Inflammatory macrophage treated with lipopolysaccharide for 1 hour (primary cell): ENCODE data around the gene SLC16A13.
A peak's percentile ranks its signal among the peaks of the same experiment; 100 is the strongest.
"Not testable (repeated sequence)": the region's sequence is repeated elsewhere in the genome, so short reads cannot be mapped to it uniquely, and the experiment has no call there.

Experiments
- DNase-seq, 2 donors: peaks; one replicate each; pipeline ENCODE4 v3.0.0-alpha.2; 2020 to 2022

SLC16A13 gene

DNA sequence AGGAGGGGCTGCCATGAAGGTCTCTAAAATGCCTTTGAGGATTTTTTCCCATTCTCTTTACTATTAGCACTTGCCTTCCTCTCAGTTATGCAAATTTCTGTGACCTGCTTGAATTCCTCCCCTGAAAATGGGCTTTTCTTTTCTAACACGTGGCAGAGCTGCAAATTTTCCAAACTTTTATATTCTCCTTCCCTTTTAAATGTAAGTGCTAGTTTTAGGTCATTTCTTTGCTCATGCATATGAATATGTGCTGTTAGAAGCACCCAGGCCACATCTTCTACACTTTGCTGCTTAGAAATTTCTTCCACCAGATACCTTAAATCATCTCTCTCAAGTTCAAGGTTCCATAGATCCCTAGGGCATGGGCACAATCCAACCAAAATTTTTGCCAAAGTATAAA lies 32.5 kb downstream of the SLC16A13 start:
- no peak for DNase-seq

DNA sequence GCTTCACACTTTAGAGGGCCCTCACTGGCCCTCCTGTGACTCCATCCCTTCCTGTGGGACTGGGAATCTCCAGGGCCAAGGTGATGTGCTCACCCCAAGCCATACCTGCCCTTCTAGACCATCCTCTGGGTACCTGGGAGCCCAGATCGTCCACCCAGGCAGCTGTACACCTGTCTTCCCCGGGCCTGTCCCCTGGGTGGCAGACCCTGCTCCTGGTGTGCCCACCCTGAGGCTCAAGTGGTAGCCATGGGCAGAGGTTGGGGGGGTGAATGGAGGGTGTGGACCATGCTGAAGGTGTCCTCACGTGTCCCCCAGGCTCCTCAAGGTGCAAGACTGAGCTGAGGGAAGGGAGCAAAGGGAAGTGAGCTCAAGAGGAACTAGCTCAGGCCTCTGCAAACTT lies 34.9 kb downstream of the SLC16A13 start:
- no peak for DNase-seq

- DNase-seq, result no peak
Observed at GRCh38 chr17:7072406-7072805, 36.6 kb downstream of the SLC16A13 start.

DNA sequence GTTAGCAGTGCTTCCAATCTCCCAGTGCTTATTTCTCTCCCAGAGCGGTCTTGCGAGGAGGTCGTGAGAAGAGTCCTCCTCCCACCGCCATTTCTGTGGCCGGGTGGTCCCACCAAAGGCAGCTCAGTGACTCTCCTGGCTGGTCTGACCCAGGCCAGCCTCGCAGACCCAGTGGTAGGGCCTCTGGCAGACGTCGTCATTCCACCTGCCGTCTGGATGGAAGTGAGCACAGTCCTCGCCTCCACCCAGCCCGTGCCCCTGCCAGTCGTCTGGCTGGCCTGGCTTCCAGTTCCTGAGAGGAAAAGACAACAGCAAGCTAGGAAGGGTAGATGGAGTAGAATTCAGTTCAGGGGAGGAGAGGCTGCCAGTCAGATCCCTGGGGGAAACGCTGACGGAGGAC lies 39.1 kb downstream of the SLC16A13 start:
- DNase-seq, result no peak

GRCh38 chr17:7077911-7078546 lies 42.2 kb downstream of the SLC16A13 start:
- no peak for DNase-seq

GRCh38 chr17:7078711-7079110 lies 42.9 kb downstream of the SLC16A13 start:
- DNase-seq, result no peak

GRCh38 chr17:7079581-7080455 lies 44.0 kb downstream of the SLC16A13 start, which contains the start of gene CLEC10A:
TSS of gene CLEC10A (minus strand) at chr17:7080251. CDS start at chr17:7078812, 1,439 bp downstream.
- peak; percentile 77 to 82 for DNase-seq

- no peak for DNase-seq
Observed at GRCh38 chr17:7080456-7081041, 44.7 kb downstream of the SLC16A13 start.

DNA sequence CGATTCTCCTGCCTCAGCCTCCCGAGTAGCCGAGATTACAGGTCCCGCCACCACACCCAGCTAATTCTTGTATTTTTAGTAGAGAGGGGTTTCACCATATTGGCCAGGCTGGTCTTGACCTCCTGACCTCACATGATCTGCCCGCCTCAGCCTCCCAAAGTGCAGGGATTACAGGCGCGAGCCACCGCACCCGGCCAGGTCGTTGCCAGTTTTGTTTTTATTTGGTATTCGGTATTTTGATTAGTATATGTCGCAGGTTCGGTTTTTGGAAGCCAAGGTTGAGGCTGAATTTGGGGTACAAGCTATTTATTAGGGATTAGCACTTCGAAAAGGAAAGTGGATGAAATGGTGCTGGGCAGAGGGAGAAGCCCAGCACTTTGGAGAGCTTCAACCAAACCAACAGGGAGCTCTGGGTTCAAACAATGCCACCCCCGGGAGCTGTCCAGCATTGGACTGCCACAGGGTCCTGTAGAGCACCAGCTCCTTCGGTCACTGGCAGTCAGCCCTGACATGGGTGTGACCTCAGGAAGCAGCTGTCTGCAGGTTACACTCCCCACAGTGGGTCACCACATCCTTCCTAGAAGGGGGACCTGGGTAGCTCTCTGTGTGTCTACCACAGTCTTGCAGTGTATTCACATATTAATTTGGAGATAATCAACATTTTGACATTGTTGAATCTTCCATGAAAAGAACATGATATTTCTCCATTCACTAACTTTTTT lies 45.7 kb downstream of the SLC16A13 start:
- no peak for DNase-seq

DNA sequence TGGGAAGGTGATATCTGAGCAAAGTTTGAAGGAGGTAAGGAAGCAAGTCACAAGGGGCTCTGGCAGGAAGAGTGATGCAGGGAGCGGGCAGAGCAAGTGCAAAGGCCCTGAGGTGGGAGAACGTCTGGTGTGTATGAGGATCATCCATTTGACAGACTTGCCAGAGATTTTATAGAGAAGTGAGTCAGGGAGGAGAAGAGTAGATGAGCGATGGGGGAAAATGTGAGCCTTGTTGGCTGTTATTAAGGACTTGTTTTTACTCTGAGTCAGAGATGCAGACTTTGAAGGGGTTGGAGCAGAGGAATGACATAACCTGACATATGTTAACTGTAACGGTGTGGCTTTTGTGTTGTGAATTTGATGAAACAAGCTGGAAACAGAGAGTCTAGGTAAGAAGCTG lies 47.8 kb downstream of the SLC16A13 start:
- DNase-seq, result no peak

- peak; percentile 31 to 47 for DNase-seq
Observed at GRCh38 chr17:7084088-7084487, 48.3 kb downstream of the SLC16A13 start.

DNA sequence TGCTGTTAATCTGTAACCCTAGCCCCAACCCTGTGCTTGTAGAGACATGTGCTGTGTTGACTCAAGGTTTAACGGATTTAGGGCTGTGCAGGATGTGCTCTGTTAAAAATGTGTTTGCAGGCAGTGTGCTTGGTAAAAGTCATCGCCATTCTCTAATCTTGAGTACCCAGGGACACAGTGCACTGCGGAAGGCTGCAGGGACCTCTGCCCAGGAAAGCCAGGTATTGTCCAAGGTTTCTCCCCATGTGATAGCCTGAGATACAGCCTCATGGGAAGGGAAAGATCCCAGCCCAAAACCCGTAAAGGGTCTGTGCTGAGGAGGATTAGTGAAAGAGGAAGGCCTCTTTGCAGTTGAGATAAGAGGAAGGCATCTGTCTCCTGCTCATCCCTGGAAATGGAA lies 52.6 kb downstream of the SLC16A13 start:
- DNase-seq, result not testable (repeated sequence)

DNA sequence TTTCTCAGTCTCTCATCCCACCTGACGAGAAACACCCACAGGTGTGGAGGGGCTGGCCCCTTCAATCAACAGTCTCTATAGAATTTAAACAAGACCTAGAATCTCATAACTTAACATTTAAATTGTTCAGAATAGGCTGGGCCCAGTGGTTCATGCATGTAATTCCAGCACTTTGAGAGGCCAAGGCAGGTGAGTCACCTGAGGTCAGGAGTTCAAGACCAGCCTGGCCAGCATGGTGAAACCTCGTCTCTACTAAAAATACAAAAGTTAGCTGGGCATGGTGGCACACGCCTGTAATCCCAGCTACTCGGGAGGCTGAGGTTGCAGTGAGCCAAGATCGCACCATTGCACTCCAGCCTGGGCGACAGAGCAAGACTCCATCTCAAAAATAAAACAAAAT lies 53.8 kb downstream of the SLC16A13 start:
- not testable (repeated sequence) for DNase-seq
